GM12878 (cell line): ENCODE data around the gene ACD. TPM values are rescaled to one million over a fixed set of nuclear protein-coding genes. Genes with fewer than 3 reads are reported as not detected.

Source experiments
- ATAC-seq: fragments of 200-7000 bp; cut with Tn5 transposase; 3 replicates; pipeline ENCODE4 v1.9.1; 2020; ENCODE audit warnings: mild to moderate bottlenecking, moderate library complexity
- BruUV-seq: library from RNA; stranded (reverse); fragments of 400-500 nt; replicated peaks from 2 replicates; lab custom pipeline; 2021; lab: Mats Ljungman, UMichigan
- CTCF ChIA-PET: fragments of 300-600 bp; sonication (Branson Sonifier 250); formaldehyde crosslinking; extraction: SDS; loops from one replicate; lab custom pipeline; 2021; ENCODE audit warnings: inconsistent platforms; lab: Yijun Ruan, JAX
- POLR2A ChIA-PET: fragments of 350-600 bp; formaldehyde crosslinking; extraction: SDS; loops from one replicate; lab custom pipeline; 2021; ENCODE audit warnings: inconsistent platforms; lab: Charles Lee
- RAD21 ChIA-PET: fragments of 300-600 bp; sonication (Branson Sonifier 250); formaldehyde crosslinking; loops from one replicate; lab custom pipeline; 2023; ENCODE audit warnings: antibody characterized with exemption; ENCODE audit not compliant: unreplicated experiment; lab: Charles Lee
- SMC1A ChIA-PET: fragments of 300-600 bp; sonication (Branson Sonifier 250); formaldehyde crosslinking; loops from one replicate; lab custom pipeline; 2023; ENCODE audit not compliant: unreplicated experiment, uncharacterized antibody; lab: Charles Lee
- DNase-seq: peaks from one replicate; pipeline ENCODE4 v3.0.0-alpha.2; 2011; ENCODE audit warnings: low read depth, low spot score
- FAIRE-seq: peaks from 3 replicates; lab custom pipeline; 2011; peaks lifted over from hg19 to GRCh38; lab: Jason Lieb, UNC
- H2AFZ ChIP-seq: 2 replicates; pipeline ENCODE4 v1.6.0; 2011; ENCODE audit warnings: low read depth, low read length, control low read depth; ENCODE audit not compliant: control insufficient read depth
- H3K27ac ChIP-seq: 2 replicates; pipeline ENCODE4 v1.5.1; 2011; ENCODE audit warnings: control low read depth; ENCODE audit not compliant: control insufficient read depth, insufficient read depth
- H3K27me3 ChIP-seq, 2 experiments: replicated peaks in 1 of 2; 2 replicates each; pipeline versions ENCODE4 v1.6.0 to v1.6.1; 2011; ENCODE audit warnings: low read length in 1 of 2; ENCODE audit not compliant: control insufficient read depth in 2 of 2, insufficient read depth in 2 of 2
- H3K36me3 ChIP-seq, 2 experiments: 2 replicates each; pipeline ENCODE4 v1.5.1; 2011; ENCODE audit warnings: low read length in 1 of 2; ENCODE audit not compliant: control insufficient read depth in 2 of 2, insufficient read depth in 2 of 2
- H3K4me1 ChIP-seq: 2 replicates; pipeline ENCODE4 v1.6.1; 2011; ENCODE audit warnings: mild to moderate bottlenecking, low read length, moderate library complexity, mixed read lengths; ENCODE audit not compliant: control insufficient read depth, insufficient read depth
- H3K4me2 ChIP-seq: 2 replicates; pipeline ENCODE4 v1.6.0; 2011; ENCODE audit warnings: control low read depth; ENCODE audit not compliant: control insufficient read depth, insufficient read depth
- H3K4me3 ChIP-seq: fragments of 200-600 bp; sonication (generic); 2 replicates; pipeline ENCODE4 v1.5.1; 2016
- H3K79me2 ChIP-seq: 2 replicates; pipeline ENCODE4 v1.6.0; 2011; ENCODE audit warnings: low read length; ENCODE audit not compliant: control insufficient read depth, insufficient read depth
- H3K9ac ChIP-seq: 2 replicates; pipeline ENCODE4 v1.8.0; 2011; ENCODE audit warnings: low read length, control low read depth, mixed read lengths; ENCODE audit not compliant: control insufficient read depth, insufficient read depth
- H3K9me3 ChIP-seq: replicated peaks from 3 replicates; pipeline ENCODE4 v1.5.1; 2011; ENCODE audit warnings: mild to moderate bottlenecking, low read length; ENCODE audit not compliant: control insufficient read depth, insufficient read depth
- H4K20me1 ChIP-seq: 2 replicates; pipeline ENCODE4 v1.6.0; 2011; ENCODE audit not compliant: control insufficient read depth, insufficient read depth
- ATF3 ChIP-seq: IDR thresholded peaks from 2 replicates; pipeline ENCODE4 v1.6.1; 2011; ENCODE audit warnings: low read depth, mild to moderate bottlenecking, low read length, moderate library complexity, borderline replicate concordance; ENCODE audit errors: extremely low read depth
- BRCA1 ChIP-seq: IDR thresholded peaks from 2 replicates; pipeline ENCODE4 v1.6.1; 2011; ENCODE audit warnings: low read depth, low read length, improper control_type of control experiment
- CHD1 ChIP-seq: IDR thresholded peaks from 2 replicates; pipeline ENCODE4 v1.6.1; 2012; ENCODE audit warnings: low read depth, low read length, improper control_type of control experiment
- CTCF ChIP-seq, 3 experiments: IDR thresholded peaks in 2 of 3; conservative IDR thresholded peaks in 1 of 3; 2 replicates each; pipeline ENCODE4 v1.5.1; 2011; ENCODE audit warnings: low read depth in 3 of 3, low read length in 3 of 3, mild to moderate bottlenecking in 3 of 3, control low read depth in 2 of 3, moderate library complexity in 2 of 3, inconsistent platforms in 1 of 3, mixed read lengths in 1 of 3; ENCODE audit not compliant: control insufficient read depth in 2 of 3, insufficient read depth in 1 of 3; ENCODE audit errors: extremely low read depth in 1 of 3
- ELK1 ChIP-seq: IDR thresholded peaks from 2 replicates; pipeline ENCODE4 v1.6.1; 2012; ENCODE audit warnings: low read depth, low read length, improper control_type of control experiment
- ETV6 ChIP-seq, 2 experiments: fragments of 450-650 bp in 1 of 2; IDR thresholded peaks in 1 of 2; conservative IDR thresholded peaks in 1 of 2; 2 replicates each; pipeline ENCODE4 v1.6.1; 2014; ENCODE audit warnings: antibody characterized with exemption in 1 of 2, borderline replicate concordance in 1 of 2, low read depth in 1 of 2, mild to moderate bottlenecking in 1 of 2, moderate library complexity in 1 of 2
- EZH2 ChIP-seq: IDR thresholded peaks from 2 replicates; pipeline ENCODE4 v1.6.1; 2012; ENCODE audit warnings: low read depth, mild to moderate bottlenecking, control low read depth, inconsistent platforms, low read length, borderline replicate concordance; ENCODE audit not compliant: control insufficient read depth
- FOXK2 ChIP-seq: fragments of 450-650 bp; IDR thresholded peaks from 2 replicates; pipeline ENCODE4 v1.6.1; 2017; ENCODE audit warnings: mild to moderate bottlenecking, moderate library complexity
- HCFC1 ChIP-seq: fragments of 150-350 bp; IDR thresholded peaks from 2 replicates; pipeline ENCODE4 v1.6.1; 2014; ENCODE audit warnings: low read length
- JUNB ChIP-seq: IDR thresholded peaks from 2 replicates; pipeline ENCODE4 v1.6.1; 2016; ENCODE audit warnings: antibody characterized with exemption, mild to moderate bottlenecking
- JUND ChIP-seq: IDR thresholded peaks from 2 replicates; pipeline ENCODE4 v1.6.1; 2012; ENCODE audit warnings: low read depth, mild to moderate bottlenecking, low read length, improper control_type of control experiment, moderate library complexity
- NR2C2 ChIP-seq: IDR thresholded peaks from 2 replicates; pipeline ENCODE4 v1.6.1; 2011; ENCODE audit warnings: borderline replicate concordance, low read depth; ENCODE audit not compliant: control insufficient read depth, insufficient read length
- NR2F1 ChIP-seq: fragments of 450-650 bp; conservative IDR thresholded peaks from 2 replicates; pipeline ENCODE4 v1.6.1; 2017; ENCODE audit warnings: mild to moderate bottlenecking
- PAX8 ChIP-seq: fragments of 450-650 bp; IDR thresholded peaks from 2 replicates; pipeline ENCODE4 v1.6.1; 2017; ENCODE audit warnings: mild to moderate bottlenecking, moderate library complexity
- SIN3A ChIP-seq: IDR thresholded peaks from 2 replicates; pipeline ENCODE4 v1.6.1; 2012; ENCODE audit warnings: low read depth, low read length, improper control_type of control experiment
- SP1 ChIP-seq: IDR thresholded peaks from one replicate; pipeline ENCODE4 v1.6.1; 2011; ENCODE audit warnings: low read depth, low read length
- SREBF2 ChIP-seq: IDR thresholded peaks from 2 replicates; pipeline ENCODE4 v1.6.1; 2012; ENCODE audit warnings: mild to moderate bottlenecking, low read length
- YBX1 ChIP-seq: fragments of 450-650 bp; IDR thresholded peaks from 2 replicates; pipeline ENCODE4 v1.6.1; 2016; ENCODE audit warnings: antibody characterized with exemption
- WGBS: methylation state at CpG from one replicate; pipeline ENCODE4 v1.1.6; 2016; ENCODE audit warnings: low lambda C conversion rate; ENCODE audit not compliant: insufficient replicate concordance, insufficient coverage; ENCODE audit errors: missing lambda C conversion rate; 5-methylcytosine and 5-hydroxymethylcytosine counted together
- in situ Hi-C: fragments of 300-500 bp; cut with MboI; formaldehyde crosslinking; loops from 9 replicates; pipeline ENCODE4 v1.14.3; 2018; ENCODE audit warnings: mixed read lengths
- intact Hi-C: fragments of 100-400 bp; cut with micrococcal nuclease; formaldehyde crosslinking; loops from one replicate; pipeline ENCODE4 v1.14.2; 2022; ENCODE audit not compliant: unreplicated experiment
- polyA plus RNA-seq, 11 experiments: library from polyadenylated mRNA; depleted of rRNA in 4 of 11; unstranded in 6 of 11; stranded (reverse) in 5 of 11; fragments of >200 nt; fragmentation: Nextera tagmentation in 4 of 11; fragmentation: Illumina TruSeq in 1 of 11; extraction: Ambion mirVana in 4 of 11; extraction: Trizol in 1 of 11; gene quantifications; 1 replicate in 1 of 11; 2 replicates in 10 of 11; pipeline versions ENCODE4 v1.2.1 to v1.2.3, GENCODE V29; 2011 to 2016; ENCODE audit warnings: inconsistent platforms in 2 of 11, missing spikeins in 2 of 11, low read depth in 1 of 11
- total RNA-seq, 4 experiments: library from RNA; depleted of rRNA in 3 of 4; stranded (reverse); fragments of >200 nt in 3 of 4; fragmentation: Illumina TruSeq in 1 of 4; extraction: Trizol in 1 of 4; gene quantifications; 2 replicates each; pipeline versions ENCODE4 v1.2.1 to v1.2.3, GENCODE V29; 2013 to 2021

Gene ACD
- total and polyA plus RNA-seq, 10 of the 15 experiments (the other 5 are each of a cell fraction or from before 2014, with no cell fraction given) = 2.9 to 46.7 (median 23.9) TPM

- intact Hi-C loops (loop anchor here (5.0 kb wide), 1 partner anchor 173 kb away; no protein-coding TSS in a partner anchor), in situ Hi-C loops (no loop called here)
- Histone ChIP-seq H3K79me2 (no peaks in the 10 kb centered on the region), H3K36me3 (no peaks in the 10 kb centered on the region), H2AFZ (no peak overlapping the region), H3K4me1 (peaks cover 30% of the 10 kb centered on the region), H3K27ac (no peak overlapping the region), H3K9ac (no peak overlapping the region), H3K27me3 (no peaks in the 10 kb centered on the region), H3K4me3 (peak overlapping the region; percentile 88), H4K20me1 (no peaks in the 10 kb centered on the region), H3K4me2 (peak overlapping the region; percentile 95), H3K9me3 (no peaks in the 10 kb centered on the region)
- RAD21 ChIA-PET = interaction anchor here (1.0 to 2.9 kb wide), 4 partner anchors 20 to 145 kb away, joined by 3 to 22 read pairs (median 6); partner anchors contain the start of gene CARMIL2
- FAIRE-seq (peak; percentile 41), DNase-seq (no peak), ATAC-seq (no peak)
- TF ChIP-seq HCFC1 (no peak), SREBF2 (no peak), NR2C2 (no peak), ATF3 (no peak), FOXK2 (no peak), ELK1 (no peak), BRCA1 (no peak), JUNB (no peak), JUND (no peak), PAX8 (no peak), SP1 (no peak), EZH2 (no peak), SIN3A (no peak), ETV6 (conservative IDR thresholded peaks at IDR 0.05 in 1 of 2, IDR thresholded peaks at IDR 0.05 in 1 of 2; ENCODE audit: borderline replicate concordance in 1 of 2, low read depth in 1 of 2) (no peak), YBX1 (no peak), CTCF (IDR thresholded peaks at IDR 0.05 in 2 of 3, conservative IDR thresholded peaks at IDR 0.05 in 1 of 3; ENCODE audit: control insufficient read depth in 2 of 3, extremely low read depth in 1 of 3, insufficient read depth in 1 of 3, low read depth in 3 of 3, low read length in 3 of 3) (no peak), CHD1 (no peak), NR2F1 (no peak)
- BruUV-seq = no TSS peak
- SMC1A ChIA-PET = interaction anchor here (0.9 to 1.2 kb wide), 2 partner anchors 119 to 144 kb away, joined by 3 read pairs; no protein-coding TSS in a partner anchor
- POLR2A ChIA-PET = interaction anchor here (1.1 kb wide), 2 partner anchors 103 to 145 kb away, joined by 3 to 5 read pairs; partner anchors contain the start of gene CTCF
- WGBS = 62% methylated on average over 5 of the region's 5 CpGs
- CTCF ChIA-PET = interaction anchor here (1.8 to 11.9 kb wide), 5 partner anchors 21 to 150 kb away, joined by 5 to 196 read pairs (median 6); partner anchors contain the start of genes CARMIL2 and CTCF
These were observed 5.5 kb upstream of the ACD start for GRCh38 chr16:67665598-67665997.
